B cell (primary cell): Measurements from ENCODE around the gene INHBE. TPM values are rescaled to one million over a fixed set of nuclear protein-coding genes. Genes with fewer than 3 reads are reported as not detected.
"Not testable (repeated sequence)": the region's sequence is repeated elsewhere in the genome, so short reads cannot be mapped to it uniquely, and the experiment has no call there.

ENCODE experiments used
- ATAC-seq: fragments of 200-7000 bp; cut with Tn5 transposase; one replicate; pipeline ENCODE4 v1.10.0; 2021; ENCODE audit warnings: low read depth, mild to moderate bottlenecking, moderate number of reproducible peaks, moderate library complexity
- CTCF ChIA-PET: fragments of 350-600 bp; sonication (Branson Sonifier 250); formaldehyde crosslinking; loops from one replicate; lab custom pipeline; 2021; ENCODE audit warnings: antibody characterized with exemption, inconsistent platforms; lab: Charles Lee
- POLR2A ChIA-PET: fragments of 350-600 bp; sonication (Branson Sonifier 250); formaldehyde crosslinking; loops from one replicate; lab custom pipeline; 2021; ENCODE audit warnings: antibody characterized with exemption; lab: Charles Lee
- DNase-seq: peaks from one replicate; pipeline ENCODE4 v3.0.0; 2013
- H2AFZ ChIP-seq: 2 replicates; pipeline ENCODE4 v1.6.1; 2012; ENCODE audit warnings: mild to moderate bottlenecking, low read depth, low read length; ENCODE audit not compliant: insufficient read depth, poor library complexity, severe bottlenecking
- H3K27ac ChIP-seq, 2 donors: 1 replicate in 1 of 2; 2 replicates in 1 of 2; pipeline ENCODE4 v1.5.1; 2012 to 2013; ENCODE audit warnings: low read length in 2 of 2, mild to moderate bottlenecking in 2 of 2, moderate library complexity in 1 of 2
- H3K27me3 ChIP-seq, 4 experiments: fragments of 200-600 bp in 1 of 4; sonication (generic) in 1 of 4; replicated peaks in 1 of 4; 1 replicate in 2 of 4; 2 replicates in 2 of 4; pipeline versions ENCODE4 v1.6.1 to v1.7.0; 2013 to 2016; ENCODE audit warnings: low read length in 3 of 4, mild to moderate bottlenecking in 2 of 4, mixed read lengths in 1 of 4, moderate library complexity in 1 of 4; ENCODE audit not compliant: insufficient read depth in 4 of 4, control insufficient read depth in 3 of 4; ENCODE audit errors: control extremely low read depth in 1 of 4
- H3K36me3 ChIP-seq, 2 experiments: replicated peaks in 1 of 2; 1 replicate in 1 of 2; 2 replicates in 1 of 2; pipeline versions ENCODE4 v1.6.1 to v1.7.1; 2013; ENCODE audit warnings: low read length in 1 of 2; ENCODE audit not compliant: insufficient read depth in 2 of 2, control insufficient read depth in 1 of 2; ENCODE audit errors: control extremely low read depth in 1 of 2, extremely low read depth in 1 of 2
- H3K4me1 ChIP-seq, 2 donors: fragments of 200-600 bp in 1 of 2; sonication (generic) in 1 of 2; 1 replicate in 1 of 2; 2 replicates in 1 of 2; pipeline versions ENCODE4 v1.5.1 to v1.6.1; 2013 to 2017; ENCODE audit warnings: low read length in 2 of 2; ENCODE audit not compliant: control insufficient read depth in 2 of 2, insufficient read depth in 2 of 2
- H3K4me2 ChIP-seq: replicated peaks from 2 replicates; pipeline ENCODE3; 2012; ENCODE audit warnings: mild to moderate bottlenecking, low read depth, low read length; ENCODE audit not compliant: poor library complexity, severe bottlenecking
- H3K4me3 ChIP-seq, 5 experiments: fragments of 200-600 bp in 1 of 5; sonication (generic) in 1 of 5; 1 replicate in 3 of 5; 2 replicates in 2 of 5; pipeline versions ENCODE4 v1.5.1 to v1.7.0; 2011 to 2016; ENCODE audit warnings: low read length in 4 of 5, mild to moderate bottlenecking in 4 of 5, low read depth in 2 of 5, control low read depth in 1 of 5, moderate library complexity in 1 of 5; ENCODE audit not compliant: insufficient read depth in 1 of 5; ENCODE audit errors: control extremely low read depth in 1 of 5, extremely low read depth in 1 of 5
- H3K79me2 ChIP-seq: fragments of 200-600 bp; sonication (generic); one replicate; pipeline ENCODE4 v1.6.0; 2016; ENCODE audit warnings: low read length; ENCODE audit not compliant: control insufficient read depth, insufficient read depth
- H3K9ac ChIP-seq: fragments of 200-600 bp; sonication (generic); 2 replicates; pipeline ENCODE4 v1.6.1; 2017; ENCODE audit warnings: mild to moderate bottlenecking, low read length, moderate library complexity
- H3K9me3 ChIP-seq, 3 donors: one replicate each; pipeline versions ENCODE4 v1.6.1 to v1.7.1; 2013; ENCODE audit warnings: low read length in 2 of 3; ENCODE audit not compliant: control insufficient read depth in 2 of 3, insufficient read depth in 1 of 3; ENCODE audit errors: control extremely low read depth in 1 of 3
- H4K20me1 ChIP-seq: 2 replicates; pipeline ENCODE4 v1.6.0; 2012; ENCODE audit warnings: mild to moderate bottlenecking, low read length; ENCODE audit not compliant: insufficient read depth, control insufficient read depth, poor library complexity, severe bottlenecking
- H3K27ac Mint-ChIP-seq: one replicate; pipeline ENCODE4 v1.8.0; 2021; ENCODE audit warnings: mixed read lengths
- H3K27me3 Mint-ChIP-seq: one replicate; pipeline ENCODE4 v1.8.0; 2021; ENCODE audit warnings: mixed read lengths
- H3K4me1 Mint-ChIP-seq: one replicate; pipeline ENCODE4 v1.8.0; 2021; ENCODE audit warnings: mixed read lengths
- H3K4me3 Mint-ChIP-seq: one replicate; pipeline ENCODE4 v1.8.0; 2021; ENCODE audit warnings: mixed read lengths
- H3K9me3 Mint-ChIP-seq: one replicate; pipeline ENCODE4 v1.8.0; 2022; ENCODE audit warnings: mixed read lengths; ENCODE audit not compliant: insufficient read depth
- EZH2 ChIP-seq: IDR thresholded peaks from 2 replicates; pipeline ENCODE4 v1.6.1; 2012; ENCODE audit warnings: borderline replicate concordance, low read depth, mild to moderate bottlenecking, moderate library complexity, low read length; ENCODE audit not compliant: insufficient read depth, poor library complexity, severe bottlenecking
- WGBS: methylation state at CpG from one replicate; pipeline ENCODE4 v1.1.5; 2013; ENCODE audit warnings: missing lambda C conversion rate; ENCODE audit not compliant: insufficient coverage; 5-methylcytosine and 5-hydroxymethylcytosine counted together
- intact Hi-C: fragments of 100-400 bp; cut with micrococcal nuclease; formaldehyde crosslinking; loops from one replicate; pipeline ENCODE4 v1.10.0; 2022
- polyA plus RNA-seq: library from polyadenylated mRNA; depleted of rRNA; stranded (reverse); fragments of >200 nt; gene quantifications from 2 replicates; pipeline ENCODE4 v1.2.3, GENCODE V29; 2012
- total RNA-seq, 2 donors: library from RNA; stranded (reverse); fragments of 120-200 nt in 1 of 2; gene quantifications; 1 replicate in 1 of 2; 2 replicates in 1 of 2; pipeline versions ENCODE4 v1.2.3 to v1.2.4, GENCODE V29; 2013 to 2022
- TF ChIP-seq, protein P1 (sequence below): fragments of 200-600 bp; IDR thresholded peaks from one replicate; pipeline ENCODE4 v1.8.0; 2022; ENCODE audit warnings: antibody characterized with exemption, mild to moderate bottlenecking

INHBE gene
- total and polyA plus RNA-seq, 2 donors (not counting 1 experiment from before 2014, with no cell fraction given) = not detected

DNA sequence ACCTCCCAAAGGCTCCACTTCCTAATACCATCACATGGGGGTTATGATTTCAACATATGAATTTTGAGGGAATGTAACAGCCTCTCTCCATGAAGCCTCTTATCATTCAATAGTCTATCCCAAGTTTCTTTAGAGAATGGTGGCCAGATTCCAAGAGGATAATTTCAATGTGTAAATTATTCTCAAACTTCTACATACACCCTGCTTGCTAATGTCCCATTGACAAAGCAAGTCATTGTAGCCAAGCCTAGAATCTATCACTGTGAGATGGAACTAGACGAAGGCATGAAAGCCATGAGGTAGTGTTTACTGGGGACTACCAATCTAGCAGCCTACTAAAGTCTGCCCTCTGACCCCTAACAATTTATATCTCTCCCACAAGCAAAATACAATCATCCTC, 16.7 kb upstream of the INHBE start:
- intact Hi-C loops = no loop called here
- Mint-ChIP-seq H3K9me3 (peaks cover 2% of the 10 kb centered on the region), H3K4me3 (no peak overlapping the region), H3K27me3 (peaks cover 9% of the 10 kb centered on the region), H3K4me1 (no peaks in the 10 kb centered on the region), H3K27ac (no peak overlapping the region)
- TF ChIP-seq, protein P1, sequence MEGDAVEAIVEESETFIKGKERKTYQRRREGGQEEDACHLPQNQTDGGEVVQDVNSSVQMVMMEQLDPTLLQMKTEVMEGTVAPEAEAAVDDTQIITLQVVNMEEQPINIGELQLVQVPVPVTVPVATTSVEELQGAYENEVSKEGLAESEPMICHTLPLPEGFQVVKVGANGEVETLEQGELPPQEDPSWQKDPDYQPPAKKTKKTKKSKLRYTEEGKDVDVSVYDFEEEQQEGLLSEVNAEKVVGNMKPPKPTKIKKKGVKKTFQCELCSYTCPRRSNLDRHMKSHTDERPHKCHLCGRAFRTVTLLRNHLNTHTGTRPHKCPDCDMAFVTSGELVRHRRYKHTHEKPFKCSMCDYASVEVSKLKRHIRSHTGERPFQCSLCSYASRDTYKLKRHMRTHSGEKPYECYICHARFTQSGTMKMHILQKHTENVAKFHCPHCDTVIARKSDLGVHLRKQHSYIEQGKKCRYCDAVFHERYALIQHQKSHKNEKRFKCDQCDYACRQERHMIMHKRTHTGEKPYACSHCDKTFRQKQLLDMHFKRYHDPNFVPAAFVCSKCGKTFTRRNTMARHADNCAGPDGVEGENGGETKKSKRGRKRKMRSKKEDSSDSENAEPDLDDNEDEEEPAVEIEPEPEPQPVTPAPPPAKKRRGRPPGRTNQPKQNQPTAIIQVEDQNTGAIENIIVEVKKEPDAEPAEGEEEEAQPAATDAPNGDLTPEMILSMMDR = no peak
- no peak for TF ChIP-seq EZH2
- H3K27ac ChIP-seq = no peak overlapping the region
- H3K4me1 ChIP-seq = no peaks in the 10 kb centered on the region
- H3K36me3 ChIP-seq = no peaks in the 10 kb centered on the region
- no peak overlapping the region for H2AFZ ChIP-seq
- ChIA-PET POLR2A (no interaction called here), CTCF (no interaction called here)
- ATAC-seq (no peak), DNase-seq (no peak)
- no peaks in the 10 kb centered on the region for H4K20me1 ChIP-seq
- no peak overlapping the region for H3K4me3 ChIP-seq
- H3K4me2 ChIP-seq = no peak overlapping the region
- no peak overlapping the region for H3K9ac ChIP-seq
- WGBS = no CpG with 5 or more reads among the region's 1 CpG
- no peaks in the 10 kb centered on the region for H3K27me3 ChIP-seq
- no peaks in the 10 kb centered on the region for H3K79me2 ChIP-seq
- peaks cover 1 to 11% (median 7%) of the 10 kb centered on the region in 3 donors for H3K9me3 ChIP-seq

DNA sequence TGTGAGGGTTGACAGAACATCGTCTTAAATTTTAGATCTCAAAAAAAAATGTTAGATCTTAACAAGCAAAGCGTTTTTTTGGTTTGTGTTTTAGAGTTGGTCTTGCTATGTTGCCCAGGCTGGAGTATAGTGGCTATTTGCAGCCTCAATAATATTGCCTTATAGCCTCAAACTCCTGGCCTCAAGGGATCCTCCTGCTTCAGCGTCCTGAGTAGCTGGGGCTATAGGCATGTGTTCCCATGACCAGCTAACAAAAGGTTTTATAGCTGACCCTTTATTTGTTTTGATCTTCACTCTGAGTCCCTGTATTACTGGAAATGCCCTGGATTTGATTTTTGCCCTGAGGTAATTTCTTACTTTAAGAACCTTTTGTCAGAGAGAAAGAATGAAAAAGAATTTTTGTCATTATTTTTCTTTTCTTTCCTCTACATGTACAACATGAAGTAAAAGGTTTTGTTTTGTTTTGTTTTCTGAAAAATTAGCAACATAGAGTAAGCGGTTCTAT, 15.3 kb upstream of the INHBE start:
- H3K27ac Mint-ChIP-seq = no peak overlapping the region
- DNase-seq (no peak), ATAC-seq (no peak)
- WGBS = no CpG with 5 or more reads among the region's 4 CpGs
- Histone ChIP-seq H3K4me3 (no peak overlapping the region), H3K4me2 (no peak overlapping the region), H2AFZ (no peak overlapping the region), H3K9me3 (peaks cover 1 to 11% (median 7%) of the 10 kb centered on the region in 3 donors), H3K36me3 (no peaks in the 10 kb centered on the region), H4K20me1 (no peaks in the 10 kb centered on the region), H3K9ac (no peak overlapping the region), H3K27ac (no peak overlapping the region), H3K4me1 (no peaks in the 10 kb centered on the region), H3K79me2 (no peaks in the 10 kb centered on the region), H3K27me3 (no peaks in the 10 kb centered on the region)
- no peak for TF ChIP-seq EZH2
- TF ChIP-seq, protein P1 = no peak
- ChIA-PET CTCF (no interaction called here), POLR2A (no interaction called here)
- no peaks in the 10 kb centered on the region for H3K4me1 Mint-ChIP-seq
- intact Hi-C loops = no loop called here
- no peak overlapping the region for H3K4me3 Mint-ChIP-seq
- H3K27me3 Mint-ChIP-seq = peaks cover 9% of the 10 kb centered on the region
- H3K9me3 Mint-ChIP-seq = peaks cover 2% of the 10 kb centered on the region

DNA sequence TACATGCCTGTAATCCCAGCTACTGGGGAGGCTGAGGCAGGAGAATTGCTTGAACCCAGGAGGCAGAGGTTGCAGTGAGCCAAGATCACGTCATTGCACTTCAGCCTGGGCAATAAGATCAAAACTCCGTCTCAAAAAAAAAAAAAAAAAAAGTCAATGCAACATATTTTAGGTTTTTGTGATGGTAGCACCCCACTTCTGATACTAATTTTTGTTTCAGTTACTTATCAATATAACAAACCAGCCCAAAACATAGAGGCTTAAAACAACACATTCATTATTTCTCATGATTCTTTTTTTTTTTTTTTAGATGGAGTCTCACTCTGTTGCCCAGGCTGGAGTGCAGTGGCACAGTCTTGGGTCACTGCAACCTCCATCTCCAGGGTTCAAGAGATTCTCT, 13.7 kb upstream of the INHBE start:
- H3K4me3 Mint-ChIP-seq, H3K9me3 Mint-ChIP-seq, H3K79me2 ChIP-seq, H3K27ac Mint-ChIP-seq, H3K4me1 Mint-ChIP-seq, intact Hi-C loops, H3K27ac ChIP-seq, H3K9ac ChIP-seq, H3K4me3 ChIP-seq, H3K36me3 ChIP-seq, H3K4me1 ChIP-seq, H4K20me1 ChIP-seq, POLR2A ChIA-PET, ATAC-seq, H3K4me2 ChIP-seq, H3K27me3 Mint-ChIP-seq, H2AFZ ChIP-seq, DNase-seq, H3K27me3 ChIP-seq: not testable (repeated sequence)
- WGBS = 80% methylated on average over 1 of the region's 2 CpGs
- peaks cover 1 to 11% (median 7%) of the 10 kb centered on the region in 3 donors for H3K9me3 ChIP-seq
- CTCF ChIA-PET = interaction anchor here (1.4 to 1.7 kb wide), 2 partner anchors 11 to 14 kb away, joined by 6 to 7 read pairs; partner anchors contain the start of gene INHBE
